Astrocyte of the spinal cord (primary cell): ENCODE data around the gene TMEM272.
A peak's percentile ranks its signal among the peaks of the same experiment; 100 is the strongest.

Experiments
- DNase-seq: peaks from one replicate; pipeline ENCODE4 v3.0.0; 2011; ENCODE audit warnings: low read depth, low spot score
- H3K4me3 ChIP-seq: 2 replicates; pipeline ENCODE4 v1.5.1; 2011; ENCODE audit warnings: low read depth, mild to moderate bottlenecking, low read length, moderate library complexity
- CTCF ChIP-seq: IDR thresholded peaks from 2 replicates; pipeline ENCODE4 v1.5.1; 2012; ENCODE audit warnings: low read depth, mild to moderate bottlenecking, low read length, inconsistent platforms
- in situ Hi-C: cut with HindIII; loops from 2 replicates; pipeline ENCODE4 v1.10.0; 2017; ENCODE audit warnings: low sequenced_read_pairs

The TMEM272 gene

GRCh38 chr13:51818276-51818675, 26.7 kb downstream of the TMEM272 start:
- TF ChIP-seq CTCF, result no peak
- no peak for DNase-seq
- H3K4me3 ChIP-seq, result no peak overlapping the region
- in situ Hi-C loops, result no loop called here

GRCh38 chr13:51817717-51818116, 27.3 kb downstream of the TMEM272 start:
- no peak for TF ChIP-seq CTCF
- in situ Hi-C loops, result no loop called here
- no peak overlapping the region for H3K4me3 ChIP-seq
- no peak for DNase-seq

- in situ Hi-C loops, result no loop called here
- TF ChIP-seq CTCF, result no peak
- no peak for DNase-seq
- H3K4me3 ChIP-seq, result no peak overlapping the region
Measured at GRCh38 chr13:51816604-51817249, 28.2 kb downstream of the TMEM272 start.

- DNase-seq, result no peak
- H3K4me3 ChIP-seq, result no peak overlapping the region
- TF ChIP-seq CTCF, result no peak
- in situ Hi-C loops, result no loop called here
Measured at GRCh38 chr13:51815848-51816247, 29.1 kb downstream of the TMEM272 start.

- DNase-seq, result peak; percentile 43
- no peak overlapping the region for H3K4me3 ChIP-seq
- in situ Hi-C loops, result no loop called here
- TF ChIP-seq CTCF, result peak; percentile 87
Measured at GRCh38 chr13:51814825-51815650, 29.9 kb downstream of the TMEM272 start.

- no peak for DNase-seq
- in situ Hi-C loops, result no loop called here
- no peak for TF ChIP-seq CTCF
- no peak overlapping the region for H3K4me3 ChIP-seq
Measured at GRCh38 chr13:51814071-51814470, 30.9 kb downstream of the TMEM272 start.
